AG04449 (cell line): ENCODE data around the gene DHCR7.
A peak's percentile ranks its signal among the peaks of the same experiment; 100 is the strongest.

Source experiments
- CTCF ChIA-PET: fragments of 350-600 bp; formaldehyde crosslinking; extraction: SDS; loops from one replicate; lab custom pipeline; 2021; ENCODE audit warnings: antibody characterized with exemption; lab: Yijun Ruan, JAX
- POLR2A ChIA-PET: fragments of 400-600, 350-600 bp; formaldehyde crosslinking; extraction: SDS; loops from one replicate; lab custom pipeline; 2020; ENCODE audit warnings: antibody characterized with exemption, inconsistent platforms; lab: Yijun Ruan, JAX
- DNase-seq: peaks from one replicate; pipeline ENCODE4 v3.0.0-alpha.2; 2010; ENCODE audit warnings: low read depth, low spot score
- H3K4me3 ChIP-seq: 2 replicates; pipeline ENCODE4 v1.5.1; 2011; ENCODE audit warnings: low read depth, mild to moderate bottlenecking, control low read depth, low read length
- TF ChIP-seq, protein P1 (sequence below): IDR thresholded peaks from one replicate; pipeline ENCODE4 v1.5.1; 2011; ENCODE audit warnings: mild to moderate bottlenecking, moderate library complexity, low read length, control low read depth, inconsistent platforms; ENCODE audit not compliant: insufficient read depth; ENCODE audit errors: missing control alignments

The DHCR7 gene, protein sequence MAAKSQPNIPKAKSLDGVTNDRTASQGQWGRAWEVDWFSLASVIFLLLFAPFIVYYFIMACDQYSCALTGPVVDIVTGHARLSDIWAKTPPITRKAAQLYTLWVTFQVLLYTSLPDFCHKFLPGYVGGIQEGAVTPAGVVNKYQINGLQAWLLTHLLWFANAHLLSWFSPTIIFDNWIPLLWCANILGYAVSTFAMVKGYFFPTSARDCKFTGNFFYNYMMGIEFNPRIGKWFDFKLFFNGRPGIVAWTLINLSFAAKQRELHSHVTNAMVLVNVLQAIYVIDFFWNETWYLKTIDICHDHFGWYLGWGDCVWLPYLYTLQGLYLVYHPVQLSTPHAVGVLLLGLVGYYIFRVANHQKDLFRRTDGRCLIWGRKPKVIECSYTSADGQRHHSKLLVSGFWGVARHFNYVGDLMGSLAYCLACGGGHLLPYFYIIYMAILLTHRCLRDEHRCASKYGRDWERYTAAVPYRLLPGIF

DNA sequence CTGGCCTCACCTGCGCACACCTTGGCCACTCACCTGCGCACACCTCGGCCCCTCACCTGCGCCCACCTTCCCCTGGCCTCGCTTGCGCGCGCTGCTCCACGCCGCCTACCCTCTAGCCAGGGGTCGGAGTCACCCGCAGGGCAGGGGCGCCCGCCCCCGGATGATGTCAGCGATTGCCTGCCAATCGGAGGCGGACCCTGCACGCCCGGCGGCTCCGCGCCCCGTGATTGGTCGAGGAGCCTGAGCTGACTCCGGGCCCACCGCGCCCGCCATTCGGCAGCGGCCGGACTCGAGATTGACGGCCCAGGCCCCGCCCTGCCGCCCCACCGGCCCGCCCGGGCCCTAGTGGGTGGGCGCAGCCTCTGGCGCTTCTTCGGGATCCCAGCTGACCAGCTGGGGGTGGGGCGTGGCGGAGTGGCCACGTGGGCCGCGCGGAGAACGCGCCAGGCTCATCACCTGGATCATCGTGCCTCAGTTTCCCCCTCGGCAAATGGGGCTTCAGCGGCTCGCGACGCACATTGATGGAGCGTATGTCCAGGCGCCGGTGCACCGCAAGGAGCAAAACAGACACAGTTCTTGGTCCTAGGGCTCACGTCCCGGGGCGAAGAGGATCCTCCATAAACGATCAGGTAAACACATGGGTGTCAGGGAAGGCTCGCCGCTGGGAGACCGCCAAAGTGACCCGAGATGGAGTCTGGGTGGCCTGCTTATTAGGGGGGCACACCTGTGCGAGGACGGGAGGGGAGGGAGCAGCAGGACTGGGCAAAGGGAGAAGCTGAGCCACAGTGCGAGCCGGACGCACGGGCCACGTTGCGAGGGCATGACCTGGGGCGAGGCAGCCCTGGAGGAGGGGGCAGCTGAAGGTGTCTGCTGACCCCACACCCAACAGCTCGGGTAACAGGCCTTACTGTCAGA lies at the start of gene DHCR7:
DHCR7 (minus strand) TSS at position 137 of the 915 bp plus-strand sequence. CDS start 3,441 bp downstream, outside the sequence.
- peak within 1 kb of the TSS; percentile 98 for H3K4me3 ChIP-seq
- DNase-seq = no peak
- TF ChIP-seq, protein P1, sequence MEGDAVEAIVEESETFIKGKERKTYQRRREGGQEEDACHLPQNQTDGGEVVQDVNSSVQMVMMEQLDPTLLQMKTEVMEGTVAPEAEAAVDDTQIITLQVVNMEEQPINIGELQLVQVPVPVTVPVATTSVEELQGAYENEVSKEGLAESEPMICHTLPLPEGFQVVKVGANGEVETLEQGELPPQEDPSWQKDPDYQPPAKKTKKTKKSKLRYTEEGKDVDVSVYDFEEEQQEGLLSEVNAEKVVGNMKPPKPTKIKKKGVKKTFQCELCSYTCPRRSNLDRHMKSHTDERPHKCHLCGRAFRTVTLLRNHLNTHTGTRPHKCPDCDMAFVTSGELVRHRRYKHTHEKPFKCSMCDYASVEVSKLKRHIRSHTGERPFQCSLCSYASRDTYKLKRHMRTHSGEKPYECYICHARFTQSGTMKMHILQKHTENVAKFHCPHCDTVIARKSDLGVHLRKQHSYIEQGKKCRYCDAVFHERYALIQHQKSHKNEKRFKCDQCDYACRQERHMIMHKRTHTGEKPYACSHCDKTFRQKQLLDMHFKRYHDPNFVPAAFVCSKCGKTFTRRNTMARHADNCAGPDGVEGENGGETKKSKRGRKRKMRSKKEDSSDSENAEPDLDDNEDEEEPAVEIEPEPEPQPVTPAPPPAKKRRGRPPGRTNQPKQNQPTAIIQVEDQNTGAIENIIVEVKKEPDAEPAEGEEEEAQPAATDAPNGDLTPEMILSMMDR = no peak
- CTCF ChIA-PET = interaction anchor here (0.9 kb wide), 1 partner anchor 10 kb away, joined by 3 read pairs; no protein-coding TSS in a partner anchor
- POLR2A ChIA-PET = interaction anchor here (1.3 kb wide), 1 partner anchor 161 kb away, joined by 3 read pairs; no protein-coding TSS in a partner anchor

DNA sequence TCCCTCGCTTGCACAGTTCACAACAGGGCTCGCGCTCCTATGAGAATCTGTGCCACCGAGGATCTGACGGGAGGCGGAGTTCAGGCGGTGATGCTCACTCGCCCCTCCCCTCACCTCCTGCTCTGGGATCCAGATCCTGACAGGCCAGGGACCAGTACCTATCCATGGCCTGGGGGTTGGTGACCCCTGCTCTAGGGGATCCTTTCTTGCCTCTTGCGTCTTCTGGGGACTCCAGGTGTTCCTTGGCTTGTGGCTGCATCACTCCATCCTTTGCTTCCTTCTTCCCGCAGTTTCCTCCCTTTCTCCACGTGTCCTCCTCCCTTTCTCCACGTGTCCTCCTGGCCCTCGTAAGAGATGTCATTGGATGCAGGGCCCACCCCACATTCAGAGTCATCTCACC lies 48.2 kb upstream of the DHCR7 start:
- CTCF ChIA-PET = no interaction called here
- H3K4me3 ChIP-seq = no peak overlapping the region
- POLR2A ChIA-PET = no interaction called here
- TF ChIP-seq, protein P1 = no peak
- no peak for DNase-seq

DNA sequence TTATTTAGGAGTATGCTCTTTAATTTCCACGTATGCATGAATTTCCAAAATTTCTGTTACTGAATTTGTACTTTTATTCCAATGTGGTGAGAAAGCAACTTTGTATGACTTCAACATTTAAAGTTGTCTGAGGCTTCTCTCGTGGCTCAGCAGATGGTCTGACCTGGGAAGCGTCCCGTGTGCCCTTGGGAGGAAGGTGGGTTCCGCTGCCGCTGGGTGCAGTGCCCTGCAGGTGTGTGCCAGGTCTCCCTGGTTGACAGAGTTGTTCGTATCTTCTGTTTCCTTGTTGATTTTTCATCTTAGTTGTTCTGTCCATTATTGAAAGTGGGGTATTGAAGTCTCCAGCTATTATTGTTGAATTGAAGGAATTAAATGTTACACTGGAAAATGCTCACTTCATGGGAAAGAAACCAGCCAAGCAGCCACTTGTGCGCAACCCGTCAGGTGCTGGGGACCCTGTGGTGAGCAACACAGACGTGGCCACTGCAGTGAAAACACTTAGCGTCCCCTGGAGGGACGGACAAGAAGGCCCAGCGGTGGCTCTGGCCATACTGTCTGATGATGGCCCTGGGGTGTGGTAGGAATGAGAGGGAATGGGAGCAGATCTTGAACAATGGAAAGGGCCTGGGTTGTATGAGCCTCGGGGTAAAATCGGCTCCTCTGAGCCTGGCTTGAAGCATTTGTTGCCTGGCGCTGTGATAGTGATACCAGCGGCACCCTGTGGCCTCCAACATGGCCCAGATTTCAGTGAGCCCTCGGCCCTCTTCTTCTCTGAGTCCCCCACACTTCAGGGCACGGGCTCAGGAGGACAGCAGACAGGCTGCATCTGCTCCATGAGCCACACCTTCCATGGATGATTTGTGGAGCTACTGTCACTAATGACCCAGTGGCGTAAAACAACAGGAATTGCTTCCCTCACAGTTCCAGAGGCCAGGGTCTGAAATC lies 47.4 kb upstream of the DHCR7 start:
- no peak overlapping the region for H3K4me3 ChIP-seq
- CTCF ChIA-PET = no interaction called here
- DNase-seq = no peak
- TF ChIP-seq, protein P1 = no peak
- POLR2A ChIA-PET = no interaction called here

DNA sequence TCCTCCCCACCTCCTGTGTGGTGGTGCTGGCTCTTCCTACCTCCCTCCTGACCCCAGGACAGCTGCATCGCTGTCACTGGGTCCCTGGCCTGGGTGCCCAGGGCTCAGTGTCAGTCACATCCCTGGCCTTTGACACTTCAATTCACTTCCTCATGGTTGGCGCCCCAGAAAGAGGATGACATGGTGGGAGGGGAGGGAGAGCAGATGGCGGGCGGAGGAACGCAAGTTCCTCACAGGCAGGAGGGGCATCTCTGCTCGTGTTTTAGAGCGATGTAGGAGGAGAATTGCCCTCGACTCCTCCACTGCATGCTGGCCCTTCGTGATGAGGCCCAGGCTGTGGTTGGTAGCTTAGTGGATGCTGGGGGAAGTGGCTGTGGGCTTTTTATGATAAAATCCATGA lies 43.7 kb upstream of the DHCR7 start:
- no peak for DNase-seq
- no peak overlapping the region for H3K4me3 ChIP-seq
- ChIA-PET CTCF (no interaction called here), POLR2A (no interaction called here)
- TF ChIP-seq, protein P1 = no peak

DNA sequence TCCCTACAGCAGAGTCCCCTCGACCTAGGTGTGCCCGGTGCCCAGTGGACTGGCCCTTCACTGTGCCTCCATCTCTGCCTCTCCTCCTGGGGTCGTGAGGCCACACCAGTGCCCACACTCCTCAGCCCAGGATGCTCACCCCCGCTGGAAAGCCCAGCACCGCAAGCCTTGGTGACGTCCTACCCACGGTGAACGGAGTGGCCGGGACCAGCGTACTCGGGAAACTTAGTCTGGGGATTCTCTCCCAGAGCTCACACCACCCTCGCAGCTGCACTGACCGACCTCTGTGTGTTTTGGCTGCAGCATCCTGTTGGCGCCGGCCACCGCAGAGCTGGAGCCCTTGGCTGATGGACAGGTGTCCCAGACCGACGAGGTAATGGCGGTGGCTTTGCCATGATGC lies 43.3 kb upstream of the DHCR7 start:
- ChIA-PET POLR2A (no interaction called here), CTCF (no interaction called here)
- TF ChIP-seq, protein P1 = no peak
- DNase-seq = no peak
- H3K4me3 ChIP-seq = no peak overlapping the region
